ENCODE measurements around the gene FBP2. TPM values are rescaled to one million over a fixed set of nuclear protein-coding genes. Genes with fewer than 3 reads are reported as not detected.

FBP2 gene
- total RNA-seq (2021; ENCODE audit: unreplicated experiment) (not detected), Bru-seq, nascent RNA (not detected), BruChase-seq, experiment 1, labeled RNA remaining after a 6-hour chase (not detected), BruChase-seq, experiment 2, labeled RNA remaining after a 2-hour chase (percentile 3 among the genes with signal in this experiment)
- polyA plus RNA-seq (2012), result 0.11 TPM in 1 of 2 replicates, not detected in the other
- long read RNA-seq, result 0 reads

DNA sequence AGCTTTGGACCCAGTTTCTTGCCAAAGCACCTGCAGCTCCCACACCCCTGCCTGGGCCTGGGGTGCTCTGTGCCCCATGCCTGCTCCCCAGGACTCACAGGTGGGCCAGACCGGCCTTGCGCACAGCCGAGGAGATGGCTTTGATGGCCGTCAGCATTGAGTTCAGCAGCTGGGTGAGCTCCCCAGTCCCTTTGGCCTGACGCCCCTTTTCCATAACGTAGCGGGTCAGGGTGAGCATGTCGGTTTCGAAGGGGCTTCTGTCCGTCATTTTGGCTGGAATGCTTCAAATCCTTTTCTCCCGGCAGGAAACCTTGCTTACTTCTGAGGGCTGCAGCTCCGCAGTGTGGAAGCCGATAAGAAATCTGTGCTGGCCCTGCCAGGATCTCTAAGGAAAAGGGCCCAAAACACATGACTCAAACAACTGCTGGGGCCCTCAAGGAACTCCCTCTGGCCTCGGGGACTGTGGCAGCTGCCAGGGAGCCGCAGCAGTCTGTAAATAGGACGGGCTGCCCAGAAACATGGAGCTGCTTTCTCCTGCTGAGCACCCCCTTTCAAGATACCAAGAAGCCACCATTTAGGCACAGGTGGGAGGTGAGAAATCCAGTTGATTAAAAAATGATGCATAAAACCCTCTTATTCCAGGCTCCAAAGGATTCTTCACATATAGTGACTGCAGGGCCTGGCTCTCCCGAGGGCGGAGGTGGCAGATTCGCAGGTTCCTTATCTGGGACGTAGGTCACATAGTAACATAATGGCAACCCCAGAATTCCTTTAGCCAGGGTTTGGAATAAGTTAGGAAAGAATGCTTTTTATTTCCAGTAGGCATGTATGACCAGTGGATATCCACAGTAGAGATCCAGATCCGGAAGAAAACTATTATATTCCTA lies at the start of gene FBP2:
Gene FBP2 (minus strand): TSS at position 366 of the 887 bp plus-strand sequence. CDS start 98 bp downstream, at position 268.
- H3K27ac ChIP-seq (ENCODE audit: low read depth, low read length), result no peak within 1 kb of the TSS
- POLR2A ChIA-PET, result no interaction called here
- no peaks in the 10 kb centered on the region for H3K4me1 ChIP-seq (ENCODE audit: control insufficient read depth in 1 of 2, insufficient read depth in 2 of 2, low read length in 2 of 2)
- H3K9ac ChIP-seq (ENCODE audit: low read length), result no peak within 1 kb of the TSS
- RAD21 ChIA-PET (ENCODE audit: low non-redundant PET in 1 of 2, low total read pairs in 2 of 2, uncharacterized antibody in 2 of 2, unreplicated experiment in 2 of 2), result no interaction called here
- CTCF ChIA-PET, result no interaction called here
- no peaks in the 10 kb centered on the region for H3K79me2 ChIP-seq (ENCODE audit: insufficient read depth, low read length)
- no peaks in the 10 kb centered on the region for H3K36me3 ChIP-seq (ENCODE audit: control insufficient read depth in 1 of 2, insufficient read depth in 2 of 2, low read length in 2 of 2)
- H3K27me3 ChIP-seq (ENCODE audit: insufficient read depth, low read length), result 0 out of 2 replicates have a peak, but pooled peaks cover 5% of the 10 kb centered on the region
- no TSS peak for BruUV-seq (replicated peaks)
- H3K4me3 ChIP-seq (replicated peaks in 1 of 2; ENCODE audit: low read depth in 1 of 2, low read length in 2 of 2), result no peak within 1 kb of the TSS
- H3K4me2 ChIP-seq (ENCODE audit: low read length), result no peak within 1 kb of the TSS
- DNase-seq (ENCODE audit: low read depth, low spot score), result no peak
- H3K9me2 ChIP-seq (ENCODE audit: insufficient read depth), result no peaks in the 10 kb centered on the region
- ATAC-seq, result no peak
- H4K20me1 ChIP-seq (ENCODE audit: insufficient read depth), result no peaks in the 10 kb centered on the region
- H2AFZ ChIP-seq (ENCODE audit: low read depth, low read length, poor library complexity, severe bottlenecking), result no peak within 1 kb of the TSS
- intact Hi-C loops (cut with micrococcal nuclease), result no loop called here
- no peaks in the 10 kb centered on the region for H3K9me3 ChIP-seq (ENCODE audit: control insufficient read depth in 1 of 2, insufficient read depth in 1 of 2, low read depth in 1 of 2, low read length in 2 of 2)
- TF ChIP-seq EZH2phosphoT487 (IDR thresholded peaks at IDR 0.05; ENCODE audit: borderline replicate concordance) (no peak), CBX3 (IDR thresholded peaks at IDR 0.05; ENCODE audit: low read depth) (no peak), FOSL1 (IDR thresholded peaks at IDR 0.05; ENCODE audit: low read depth) (no peak), RAD21 (IDR thresholded peaks at IDR 0.05; ENCODE audit: low read depth) (no peak), SP1 (IDR thresholded peaks at IDR 0.05; ENCODE audit: low read depth) (no peak), ZFX (IDR thresholded peaks at IDR 0.05) (no peak), CEBPB (IDR thresholded peaks at IDR 0.05; ENCODE audit: low read depth) (no peak), EGR1 (IDR thresholded peaks at IDR 0.05; ENCODE audit: low read depth) (no peak), ELF1 (IDR thresholded peaks at IDR 0.05; ENCODE audit: borderline replicate concordance, low read depth) (no peak), EZH2 (IDR thresholded peaks at IDR 0.05) (no peak), TCF7L2 (IDR thresholded peaks at IDR 0.05; ENCODE audit: borderline replicate concordance, extremely low read depth, insufficient read depth, insufficient read length) (no peak), YY1 (IDR thresholded peaks at IDR 0.05; ENCODE audit: extremely low read depth, insufficient replicate concordance, low read depth, low read length) (no peak), ZNF274 (IDR thresholded peaks at IDR 0.05; ENCODE audit: low read depth, low read length) (no peak)
- TF ChIP-seq, protein P1, sequence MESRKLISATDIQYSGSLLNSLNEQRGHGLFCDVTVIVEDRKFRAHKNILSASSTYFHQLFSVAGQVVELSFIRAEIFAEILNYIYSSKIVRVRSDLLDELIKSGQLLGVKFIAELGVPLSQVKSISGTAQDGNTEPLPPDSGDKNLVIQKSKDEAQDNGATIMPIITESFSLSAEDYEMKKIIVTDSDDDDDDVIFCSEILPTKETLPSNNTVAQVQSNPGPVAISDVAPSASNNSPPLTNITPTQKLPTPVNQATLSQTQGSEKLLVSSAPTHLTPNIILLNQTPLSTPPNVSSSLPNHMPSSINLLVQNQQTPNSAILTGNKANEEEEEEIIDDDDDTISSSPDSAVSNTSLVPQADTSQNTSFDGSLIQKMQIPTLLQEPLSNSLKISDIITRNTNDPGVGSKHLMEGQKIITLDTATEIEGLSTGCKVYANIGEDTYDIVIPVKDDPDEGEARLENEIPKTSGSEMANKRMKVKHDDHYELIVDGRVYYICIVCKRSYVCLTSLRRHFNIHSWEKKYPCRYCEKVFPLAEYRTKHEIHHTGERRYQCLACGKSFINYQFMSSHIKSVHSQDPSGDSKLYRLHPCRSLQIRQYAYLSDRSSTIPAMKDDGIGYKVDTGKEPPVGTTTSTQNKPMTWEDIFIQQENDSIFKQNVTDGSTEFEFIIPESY (IDR thresholded peaks at IDR 0.05; ENCODE audit: extremely low read depth, insufficient replicate concordance, low read length), result no peak
- TF ChIP-seq, protein P2, sequence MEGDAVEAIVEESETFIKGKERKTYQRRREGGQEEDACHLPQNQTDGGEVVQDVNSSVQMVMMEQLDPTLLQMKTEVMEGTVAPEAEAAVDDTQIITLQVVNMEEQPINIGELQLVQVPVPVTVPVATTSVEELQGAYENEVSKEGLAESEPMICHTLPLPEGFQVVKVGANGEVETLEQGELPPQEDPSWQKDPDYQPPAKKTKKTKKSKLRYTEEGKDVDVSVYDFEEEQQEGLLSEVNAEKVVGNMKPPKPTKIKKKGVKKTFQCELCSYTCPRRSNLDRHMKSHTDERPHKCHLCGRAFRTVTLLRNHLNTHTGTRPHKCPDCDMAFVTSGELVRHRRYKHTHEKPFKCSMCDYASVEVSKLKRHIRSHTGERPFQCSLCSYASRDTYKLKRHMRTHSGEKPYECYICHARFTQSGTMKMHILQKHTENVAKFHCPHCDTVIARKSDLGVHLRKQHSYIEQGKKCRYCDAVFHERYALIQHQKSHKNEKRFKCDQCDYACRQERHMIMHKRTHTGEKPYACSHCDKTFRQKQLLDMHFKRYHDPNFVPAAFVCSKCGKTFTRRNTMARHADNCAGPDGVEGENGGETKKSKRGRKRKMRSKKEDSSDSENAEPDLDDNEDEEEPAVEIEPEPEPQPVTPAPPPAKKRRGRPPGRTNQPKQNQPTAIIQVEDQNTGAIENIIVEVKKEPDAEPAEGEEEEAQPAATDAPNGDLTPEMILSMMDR (IDR thresholded peaks at IDR 0.05 in 2 of 3, conservative IDR thresholded peaks at IDR 0.05 in 1 of 3; ENCODE audit: borderline replicate concordance in 1 of 3, insufficient read depth in 1 of 3, low read depth in 2 of 3, low read length in 2 of 3), result no peak
- TF ChIP-seq, protein P3, sequence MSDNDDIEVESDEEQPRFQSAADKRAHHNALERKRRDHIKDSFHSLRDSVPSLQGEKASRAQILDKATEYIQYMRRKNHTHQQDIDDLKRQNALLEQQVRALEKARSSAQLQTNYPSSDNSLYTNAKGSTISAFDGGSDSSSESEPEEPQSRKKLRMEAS (IDR thresholded peaks at IDR 0.05), result no peak
- TF ChIP-seq, protein P4, sequence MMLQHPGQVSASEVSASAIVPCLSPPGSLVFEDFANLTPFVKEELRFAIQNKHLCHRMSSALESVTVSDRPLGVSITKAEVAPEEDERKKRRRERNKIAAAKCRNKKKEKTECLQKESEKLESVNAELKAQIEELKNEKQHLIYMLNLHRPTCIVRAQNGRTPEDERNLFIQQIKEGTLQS (IDR thresholded peaks at IDR 0.05), result no peak
- TF ChIP-seq, protein P5, sequence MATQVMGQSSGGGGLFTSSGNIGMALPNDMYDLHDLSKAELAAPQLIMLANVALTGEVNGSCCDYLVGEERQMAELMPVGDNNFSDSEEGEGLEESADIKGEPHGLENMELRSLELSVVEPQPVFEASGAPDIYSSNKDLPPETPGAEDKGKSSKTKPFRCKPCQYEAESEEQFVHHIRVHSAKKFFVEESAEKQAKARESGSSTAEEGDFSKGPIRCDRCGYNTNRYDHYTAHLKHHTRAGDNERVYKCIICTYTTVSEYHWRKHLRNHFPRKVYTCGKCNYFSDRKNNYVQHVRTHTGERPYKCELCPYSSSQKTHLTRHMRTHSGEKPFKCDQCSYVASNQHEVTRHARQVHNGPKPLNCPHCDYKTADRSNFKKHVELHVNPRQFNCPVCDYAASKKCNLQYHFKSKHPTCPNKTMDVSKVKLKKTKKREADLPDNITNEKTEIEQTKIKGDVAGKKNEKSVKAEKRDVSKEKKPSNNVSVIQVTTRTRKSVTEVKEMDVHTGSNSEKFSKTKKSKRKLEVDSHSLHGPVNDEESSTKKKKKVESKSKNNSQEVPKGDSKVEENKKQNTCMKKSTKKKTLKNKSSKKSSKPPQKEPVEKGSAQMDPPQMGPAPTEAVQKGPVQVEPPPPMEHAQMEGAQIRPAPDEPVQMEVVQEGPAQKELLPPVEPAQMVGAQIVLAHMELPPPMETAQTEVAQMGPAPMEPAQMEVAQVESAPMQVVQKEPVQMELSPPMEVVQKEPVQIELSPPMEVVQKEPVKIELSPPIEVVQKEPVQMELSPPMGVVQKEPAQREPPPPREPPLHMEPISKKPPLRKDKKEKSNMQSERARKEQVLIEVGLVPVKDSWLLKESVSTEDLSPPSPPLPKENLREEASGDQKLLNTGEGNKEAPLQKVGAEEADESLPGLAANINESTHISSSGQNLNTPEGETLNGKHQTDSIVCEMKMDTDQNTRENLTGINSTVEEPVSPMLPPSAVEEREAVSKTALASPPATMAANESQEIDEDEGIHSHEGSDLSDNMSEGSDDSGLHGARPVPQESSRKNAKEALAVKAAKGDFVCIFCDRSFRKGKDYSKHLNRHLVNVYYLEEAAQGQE (IDR thresholded peaks at IDR 0.05; ENCODE audit: low read depth), result no peak
